HG03025 (cell line): ENCODE results near the gene EVA1C.
"Not testable (repeated sequence)": the region's sequence is repeated elsewhere in the genome, so short reads cannot be mapped to it uniquely, and the experiment has no call there.

Experiments
- ATAC-seq: cut with Tn5 transposase; IDR thresholded peaks from one replicate; pipeline ENCODE4 v1.9.1; 2021; ENCODE audit warnings: mild to moderate bottlenecking, moderate library complexity; ENCODE audit not compliant: unreplicated experiment, low FRiP score

EVA1C gene

DNA sequence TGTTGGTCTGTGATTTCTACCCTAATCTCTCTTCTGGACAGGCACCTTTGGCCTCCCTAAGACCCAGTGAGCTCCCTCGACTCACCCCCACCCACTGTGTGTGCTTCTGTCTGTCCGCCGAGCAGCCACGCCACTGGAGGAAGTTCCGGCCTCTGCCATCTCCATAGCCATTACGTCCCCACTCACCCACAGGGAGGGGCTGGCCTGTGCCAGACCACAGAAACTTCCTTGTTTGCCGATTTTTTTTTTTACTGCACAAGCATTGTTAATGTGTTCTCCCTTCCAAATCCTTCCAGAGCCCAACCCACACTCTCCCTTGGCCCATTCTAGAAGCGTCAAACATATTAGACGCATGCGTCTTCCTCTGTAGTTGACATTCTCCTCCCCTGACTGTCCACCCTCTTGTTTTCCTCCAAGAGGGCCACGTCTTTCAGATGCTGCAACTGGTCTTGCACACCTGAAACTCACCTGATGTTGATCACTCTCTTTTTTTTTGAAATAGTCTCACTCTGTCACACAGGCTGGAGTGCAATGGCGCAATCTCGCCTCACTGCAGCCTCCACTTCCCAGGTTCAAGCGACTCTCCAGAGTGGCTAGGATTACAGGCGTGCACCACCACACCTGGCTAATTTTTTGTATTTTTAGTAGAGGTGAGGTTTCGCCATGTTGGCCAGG is 72.3 kb downstream of the EVA1C start:
- ATAC-seq: no peak

DNA sequence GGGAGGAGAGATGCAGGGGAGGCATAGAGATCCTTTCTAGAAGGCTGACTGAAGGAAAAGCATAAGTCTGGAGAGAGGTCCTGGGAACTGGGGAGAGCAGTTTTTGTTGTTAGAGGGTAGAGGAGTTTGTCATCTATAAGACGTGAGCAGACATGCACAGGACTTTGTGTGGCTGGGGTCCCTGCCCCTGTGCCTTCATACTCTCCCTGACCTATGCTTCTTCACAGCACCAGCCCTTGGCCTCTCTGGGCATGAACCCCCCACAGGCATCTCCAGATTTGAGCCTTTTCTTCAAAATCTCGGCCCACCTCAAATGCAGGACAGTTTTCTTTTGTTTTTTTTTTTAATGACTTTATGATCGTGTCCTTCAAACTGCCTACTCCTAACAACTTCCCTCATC is 79.9 kb downstream of the EVA1C start:
- no peak for ATAC-seq

DNA sequence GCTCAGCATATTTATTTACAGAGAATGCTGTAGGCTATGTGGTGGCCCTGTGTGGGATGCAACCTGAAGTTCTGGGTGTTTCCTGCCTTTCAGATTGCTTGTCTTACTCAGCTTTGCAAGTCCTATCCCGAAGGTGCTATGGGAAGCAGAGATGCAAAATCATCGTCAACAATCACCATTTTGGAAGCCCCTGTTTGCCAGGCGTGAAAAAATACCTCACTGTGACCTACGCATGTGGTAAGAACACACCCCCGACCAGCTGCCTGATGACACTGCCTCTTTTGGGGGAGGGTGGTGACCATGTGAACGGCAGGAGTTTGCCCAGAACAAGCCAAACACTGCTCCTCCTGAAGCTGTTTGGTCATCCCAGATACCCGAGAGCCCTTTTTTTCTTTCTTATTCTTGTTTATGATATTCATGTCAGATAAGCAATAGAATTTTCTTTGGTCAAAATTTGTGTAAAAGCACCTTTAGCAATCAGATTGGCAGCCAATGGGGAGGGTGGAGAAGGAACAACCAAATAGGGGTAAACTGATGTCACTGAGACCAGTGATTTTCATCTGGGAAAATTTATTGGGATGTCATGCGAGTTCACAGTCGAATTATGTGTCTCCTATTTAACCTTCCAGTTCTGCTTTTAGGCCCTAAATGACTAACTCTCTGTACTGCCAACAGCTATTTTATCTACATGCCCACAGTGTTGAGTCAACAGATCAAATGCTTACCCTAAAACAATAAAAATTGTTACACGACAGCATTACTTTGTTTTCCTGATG is 82.6 kb downstream of the EVA1C start:
- no peak for ATAC-seq

DNA sequence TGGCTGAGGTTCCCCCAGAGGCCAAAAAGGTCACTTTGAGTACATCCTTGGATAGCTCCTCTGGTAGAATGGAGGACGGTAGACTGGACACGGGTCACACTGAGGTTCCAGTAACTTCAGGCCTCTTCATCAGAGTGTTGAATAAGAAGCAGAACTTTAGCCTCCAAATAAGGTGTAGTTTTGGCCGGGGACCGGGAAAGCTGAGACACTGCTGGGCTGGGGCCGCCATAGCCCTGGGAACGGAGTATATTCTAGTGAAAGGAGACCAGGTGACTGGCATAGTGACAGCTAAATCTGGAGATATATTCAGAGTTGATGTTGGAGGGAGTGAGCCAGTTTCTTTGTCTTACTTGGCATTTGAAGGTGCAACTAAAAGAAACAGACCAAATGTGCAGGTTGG is 84.1 kb downstream of the EVA1C start:
- no peak for ATAC-seq

DNA sequence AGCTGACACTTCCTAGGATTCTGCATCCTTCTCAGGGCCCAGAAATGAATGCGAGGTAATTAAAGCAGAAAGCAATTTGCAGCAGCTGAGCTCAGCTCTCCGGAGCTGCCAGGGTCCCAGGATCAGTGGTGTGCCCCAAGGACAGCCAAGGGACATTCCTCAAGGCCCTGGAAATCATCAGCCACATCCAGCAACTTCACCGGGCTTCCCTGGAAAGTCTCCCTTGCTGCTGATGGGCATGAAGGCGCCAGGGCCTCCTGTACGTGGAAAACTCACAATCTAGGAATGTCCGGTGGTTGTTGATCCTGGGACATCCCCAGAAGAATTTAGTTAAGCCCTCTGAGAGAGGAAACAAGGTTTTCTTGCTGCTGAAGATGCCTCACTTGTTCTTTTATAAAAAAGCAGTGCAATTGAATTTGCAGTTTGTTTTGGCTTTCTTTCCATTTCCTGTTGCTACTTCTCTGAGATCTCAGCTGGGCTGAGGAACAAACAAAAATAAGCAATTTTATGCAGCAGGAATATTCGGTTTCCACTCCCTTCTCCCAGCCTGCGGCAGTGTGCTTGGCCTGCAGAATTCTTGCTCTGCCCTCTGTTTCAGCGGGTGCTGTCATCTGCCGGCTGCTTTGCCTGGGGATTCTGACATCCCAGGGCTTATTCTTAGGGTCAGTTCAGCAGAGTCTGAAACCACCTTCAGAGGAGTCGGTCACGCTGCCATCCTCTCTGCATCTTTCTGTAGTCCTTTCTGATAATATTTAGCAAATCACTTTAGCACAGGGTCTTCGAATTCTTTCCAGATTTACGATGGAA is 86.9 kb downstream of the EVA1C start:
- no peak for ATAC-seq

DNA sequence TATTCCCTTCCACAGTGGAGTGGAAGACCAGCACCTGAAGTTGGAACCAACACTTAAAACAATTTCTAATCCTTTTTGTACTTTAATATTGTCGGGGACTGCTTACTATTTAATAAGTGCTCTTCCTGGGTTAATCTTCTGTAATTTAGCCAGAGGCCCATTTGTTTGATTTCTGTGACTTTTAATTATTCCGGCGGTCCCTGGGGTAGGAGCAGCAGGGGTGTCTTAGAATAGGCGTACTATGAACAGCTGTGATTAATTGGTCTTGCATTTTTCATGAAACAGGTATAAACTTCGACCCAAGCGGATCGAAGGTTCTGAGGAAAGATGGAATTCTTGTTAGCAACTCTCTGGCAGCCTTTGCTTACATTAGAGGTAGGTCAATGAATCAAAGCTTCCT is 91.1 kb downstream of the EVA1C start:
- not testable (repeated sequence) for ATAC-seq

DNA sequence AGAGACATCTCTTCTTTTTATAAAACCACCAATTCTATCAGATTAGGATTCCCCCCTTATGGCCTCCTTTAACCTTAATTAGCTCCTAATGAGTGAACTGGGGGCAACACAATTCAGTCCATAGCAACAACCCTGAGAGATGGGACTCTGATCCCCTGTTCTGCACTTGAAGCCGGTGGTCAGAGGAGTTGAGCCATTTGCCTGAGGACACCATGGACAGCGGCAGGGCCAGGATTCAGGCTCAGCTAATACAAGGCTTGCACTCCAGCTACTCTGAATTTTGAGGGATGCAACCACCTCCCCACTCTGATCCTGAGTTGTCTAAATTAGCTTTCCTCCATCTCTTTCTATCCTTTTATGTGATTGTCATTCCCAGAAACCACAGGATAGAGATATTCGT is 93.3 kb downstream of the EVA1C start:
- not testable (repeated sequence) for ATAC-seq

DNA sequence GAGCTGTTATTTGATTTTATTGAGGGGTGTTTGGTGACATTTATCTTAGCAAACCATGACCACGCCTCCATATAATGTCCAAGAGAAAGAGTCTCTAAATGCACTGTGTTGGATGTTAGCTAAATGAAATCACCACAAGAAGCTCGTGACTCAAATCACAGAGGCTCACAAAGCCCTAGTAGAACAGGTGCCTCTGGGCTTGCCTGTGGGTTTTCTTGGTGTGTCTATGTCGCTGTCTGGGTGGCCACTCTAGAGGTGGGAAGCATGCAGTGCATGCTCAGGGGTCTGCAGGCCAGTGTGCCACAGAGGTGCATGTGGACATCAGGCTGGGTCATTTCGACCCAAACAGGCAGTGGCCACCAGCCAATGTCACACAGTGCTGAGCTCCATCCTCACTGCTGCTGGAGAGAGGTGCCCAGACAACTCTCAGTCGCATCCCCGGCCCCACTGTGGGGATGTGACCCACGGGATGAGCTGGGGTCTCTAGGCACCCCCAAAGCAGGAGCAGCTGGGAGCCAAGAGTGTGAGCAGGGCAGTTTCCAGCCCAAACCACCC is 94.0 kb downstream of the EVA1C start:
- ATAC-seq: not testable (repeated sequence)

DNA sequence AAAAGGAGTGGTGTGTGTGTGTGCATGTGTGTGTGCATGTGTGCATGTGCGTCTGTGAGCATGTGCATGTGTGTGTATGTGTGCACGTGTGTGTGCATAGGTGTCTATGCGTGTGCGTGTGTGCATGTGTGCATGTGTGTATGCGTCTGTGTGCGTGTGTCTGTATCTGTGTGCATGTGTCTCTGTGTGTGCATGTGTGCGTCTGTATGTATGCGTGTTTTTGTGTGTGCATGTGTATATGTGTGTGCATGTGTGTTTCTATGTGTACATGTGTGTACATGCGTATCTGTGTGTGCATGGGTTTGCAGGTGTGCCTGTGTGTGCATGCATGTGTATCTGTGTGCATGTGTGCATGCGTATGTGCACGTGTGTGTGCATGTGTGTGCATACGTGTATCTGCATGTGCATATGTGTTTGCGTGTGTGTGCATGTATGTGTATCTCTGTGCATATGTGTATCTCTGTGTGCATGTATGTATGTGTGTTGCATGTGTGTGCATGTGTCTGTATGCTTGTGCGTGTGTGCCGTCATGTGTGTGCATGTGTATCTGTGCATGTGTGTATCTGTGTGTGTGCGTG is 94.9 kb downstream of the EVA1C start:
- no peak for ATAC-seq

DNA sequence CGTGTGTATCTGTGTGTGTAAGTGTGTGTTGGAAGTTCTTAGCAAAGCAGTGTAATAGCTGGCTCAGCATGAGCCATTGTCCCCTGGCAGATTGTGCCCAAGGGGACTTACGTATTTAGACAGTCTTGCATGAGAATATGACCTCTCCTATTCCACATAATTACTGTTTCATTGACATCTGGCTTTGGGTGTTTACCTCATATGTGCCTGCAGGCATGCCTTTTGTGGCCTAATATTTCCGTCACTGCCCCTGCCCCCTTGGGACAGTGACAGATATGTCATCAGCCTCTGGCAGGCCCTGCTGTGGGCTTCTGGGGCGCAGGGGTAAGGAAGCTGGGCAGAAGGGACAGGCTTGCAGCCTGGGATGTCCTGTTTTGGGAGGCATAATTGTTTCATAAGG is 95.5 kb downstream of the EVA1C start:
- not testable (repeated sequence) for ATAC-seq

DNA sequence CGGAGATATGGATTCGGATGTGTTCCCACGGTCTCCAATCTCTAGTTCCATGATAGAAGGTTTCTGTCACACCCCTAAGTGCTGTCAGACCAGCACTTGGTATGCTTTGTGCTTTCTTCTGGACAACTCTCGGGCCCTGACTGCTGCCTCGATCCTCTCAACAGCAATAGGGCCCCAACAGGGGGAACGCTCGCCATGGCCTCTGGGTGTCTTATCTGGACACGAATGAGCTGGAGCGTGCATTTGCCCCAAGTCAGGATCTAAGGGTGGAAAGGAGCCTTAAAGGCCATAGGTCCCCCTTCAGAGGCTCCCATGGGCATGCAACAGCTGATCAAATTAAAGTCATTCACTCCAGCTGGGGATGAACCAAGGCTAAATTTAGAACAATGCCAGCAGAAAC is 96.1 kb downstream of the EVA1C start:
- ATAC-seq: no peak

DNA sequence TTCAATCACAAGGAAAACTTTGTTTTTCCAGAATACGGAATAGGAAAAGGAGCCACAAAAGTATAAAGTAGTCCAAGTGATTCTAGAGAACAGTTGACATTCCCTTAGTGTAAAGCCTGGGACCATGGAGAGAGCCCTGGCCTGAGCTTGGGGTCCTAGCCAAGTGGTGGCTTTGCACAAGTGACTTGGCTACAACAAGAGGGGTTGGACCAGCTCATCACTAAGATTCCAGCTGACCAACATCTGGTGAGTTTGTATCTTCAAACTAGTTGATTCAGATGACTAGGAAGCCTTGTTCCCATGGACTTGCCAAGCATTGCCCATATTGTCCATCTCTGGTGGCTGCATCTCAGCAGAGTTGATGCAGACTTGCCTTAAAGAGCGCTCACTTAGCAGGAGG is 96.5 kb downstream of the EVA1C start:
- ATAC-seq: not testable (repeated sequence)

DNA sequence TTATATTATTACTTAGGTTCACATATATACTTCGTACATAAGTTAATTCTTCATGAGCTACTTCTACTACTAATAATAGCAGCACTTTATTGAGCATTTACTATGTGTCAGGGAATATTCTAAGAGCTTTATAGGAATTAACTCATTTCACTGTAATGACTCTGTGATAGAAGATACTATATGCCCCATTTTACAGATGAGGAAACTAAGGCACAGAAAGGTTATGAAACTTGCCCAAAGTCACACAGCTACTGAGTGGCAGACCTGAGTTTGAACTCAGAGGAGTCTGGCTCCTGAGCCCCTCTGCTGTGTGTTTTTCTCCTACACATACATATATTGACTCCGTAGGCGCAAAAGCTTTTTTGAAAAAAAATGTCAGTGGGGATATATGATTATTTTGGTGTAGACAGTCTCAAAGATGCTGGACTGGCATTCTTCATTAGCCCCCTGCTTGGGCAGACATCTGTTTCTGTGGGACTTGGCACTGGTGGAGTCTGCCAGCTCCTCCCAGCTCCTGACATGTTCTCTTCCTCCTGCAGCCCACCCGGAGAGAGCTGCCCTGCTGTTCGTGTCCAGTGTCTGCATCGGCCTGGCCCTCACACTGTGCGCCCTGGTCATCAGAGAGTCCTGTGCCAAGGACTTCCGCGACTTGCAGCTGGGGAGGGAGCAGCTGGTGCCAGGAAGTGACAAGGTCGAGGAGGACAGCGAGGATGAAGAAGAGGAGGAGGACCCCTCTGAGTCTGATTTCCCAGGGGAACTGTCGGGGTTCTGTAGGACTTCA is 102.0 kb downstream of the EVA1C start:
- ATAC-seq: no peak

DNA sequence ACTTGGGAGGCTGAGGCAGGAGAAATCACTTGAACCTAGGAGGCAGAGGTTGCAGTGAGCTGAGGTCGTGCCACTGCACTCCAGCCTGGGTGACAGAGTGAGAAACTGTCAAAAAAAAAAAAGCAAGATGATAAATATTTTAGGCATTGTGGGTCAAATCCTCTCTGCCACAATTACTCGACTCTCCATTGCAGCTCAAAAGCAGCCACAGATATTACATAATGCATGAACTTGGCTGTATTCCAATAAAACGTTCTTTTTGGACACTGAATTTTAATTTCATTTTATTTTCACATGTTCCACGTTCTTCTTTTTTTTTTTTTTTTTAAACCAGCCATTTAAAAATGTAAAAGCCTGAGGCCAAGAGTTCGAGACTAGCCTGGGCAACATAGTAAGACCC is 103.4 kb downstream of the EVA1C start:
- ATAC-seq: no peak

DNA sequence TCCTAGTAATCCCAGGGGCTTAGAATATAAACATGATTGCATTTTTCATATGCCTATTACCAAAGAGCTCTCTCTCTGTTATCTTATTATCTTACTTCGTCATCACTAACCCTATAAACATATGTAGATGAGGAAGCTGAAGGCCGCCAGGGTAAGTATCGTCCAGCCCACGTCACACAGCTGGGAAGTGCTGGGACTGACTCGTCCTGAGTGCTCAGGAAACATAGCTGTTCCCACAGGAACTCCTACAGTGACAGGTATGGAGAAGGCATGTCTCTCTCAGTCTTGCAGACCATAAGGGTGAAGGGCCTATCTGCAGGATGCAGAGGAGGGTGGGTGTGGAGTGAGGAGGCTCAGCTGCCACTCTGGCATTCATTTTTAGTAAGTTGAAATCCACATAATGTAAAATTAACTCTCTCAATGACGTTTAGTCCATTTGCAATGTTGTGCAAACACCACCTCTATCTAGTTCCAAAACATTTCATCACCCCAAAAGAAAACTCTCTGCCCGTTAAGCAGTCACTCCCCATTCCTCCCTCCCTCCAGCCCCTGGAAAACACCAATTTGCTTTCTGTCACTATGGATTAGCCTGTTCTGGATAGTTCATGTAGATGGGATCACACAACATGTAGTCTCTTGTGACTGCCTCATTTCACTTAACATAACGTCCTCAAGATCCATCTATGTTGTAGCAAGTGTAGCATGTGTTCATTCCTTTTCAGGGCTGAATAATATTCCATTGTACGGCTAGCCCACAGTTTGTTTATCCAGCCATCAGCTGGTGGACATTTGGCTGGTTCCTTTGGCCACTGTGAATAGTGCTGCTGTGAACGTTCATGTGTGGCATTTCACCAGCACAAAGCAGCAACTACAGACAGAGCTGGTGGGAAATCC is 104.5 kb downstream of the EVA1C start:
- no peak for ATAC-seq

DNA sequence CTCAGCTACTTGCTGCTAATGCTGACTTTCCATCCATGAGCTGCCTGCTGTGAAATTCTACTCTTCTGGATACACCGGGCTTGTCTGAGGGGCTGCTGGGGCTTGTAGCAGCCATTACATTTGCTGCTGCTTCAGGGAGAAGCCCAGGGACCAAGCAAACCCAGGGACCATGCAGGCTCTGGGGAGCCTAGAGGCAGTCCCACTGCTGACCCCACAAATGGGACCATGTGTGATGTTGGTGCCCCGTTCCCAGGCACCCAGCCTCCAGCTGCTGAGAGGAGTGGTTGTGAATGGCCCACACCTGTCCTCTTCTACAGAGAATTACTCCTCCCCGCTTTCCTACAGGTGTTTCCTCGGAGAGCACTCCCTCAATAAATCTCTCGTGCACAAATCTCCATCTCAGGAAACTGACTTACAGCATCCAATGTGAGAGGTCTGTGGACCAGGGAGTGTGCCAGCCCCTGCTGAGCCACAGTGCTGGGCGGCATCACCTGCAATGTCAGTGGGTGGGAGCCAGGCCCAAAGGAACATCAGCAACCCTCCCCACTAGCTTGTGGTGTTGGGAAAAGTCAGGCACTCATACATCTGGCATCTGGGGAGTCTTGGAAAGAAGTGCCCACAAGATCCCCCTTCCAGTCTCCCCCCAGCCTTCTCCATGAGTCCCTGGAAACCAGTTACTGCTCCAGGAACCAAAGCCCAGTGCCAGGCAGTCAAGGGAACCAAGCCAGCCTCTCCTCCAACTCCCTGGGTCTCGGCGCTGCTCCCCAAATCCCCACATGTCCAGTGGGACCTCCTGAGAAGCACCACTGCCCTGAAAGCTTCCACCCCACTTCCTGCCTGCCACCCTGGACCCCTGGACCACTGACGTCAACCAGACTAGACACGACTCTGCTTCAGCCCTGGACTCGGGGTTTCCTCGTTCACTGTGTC is 107.7 kb downstream of the EVA1C start:
- ATAC-seq: no peak

DNA sequence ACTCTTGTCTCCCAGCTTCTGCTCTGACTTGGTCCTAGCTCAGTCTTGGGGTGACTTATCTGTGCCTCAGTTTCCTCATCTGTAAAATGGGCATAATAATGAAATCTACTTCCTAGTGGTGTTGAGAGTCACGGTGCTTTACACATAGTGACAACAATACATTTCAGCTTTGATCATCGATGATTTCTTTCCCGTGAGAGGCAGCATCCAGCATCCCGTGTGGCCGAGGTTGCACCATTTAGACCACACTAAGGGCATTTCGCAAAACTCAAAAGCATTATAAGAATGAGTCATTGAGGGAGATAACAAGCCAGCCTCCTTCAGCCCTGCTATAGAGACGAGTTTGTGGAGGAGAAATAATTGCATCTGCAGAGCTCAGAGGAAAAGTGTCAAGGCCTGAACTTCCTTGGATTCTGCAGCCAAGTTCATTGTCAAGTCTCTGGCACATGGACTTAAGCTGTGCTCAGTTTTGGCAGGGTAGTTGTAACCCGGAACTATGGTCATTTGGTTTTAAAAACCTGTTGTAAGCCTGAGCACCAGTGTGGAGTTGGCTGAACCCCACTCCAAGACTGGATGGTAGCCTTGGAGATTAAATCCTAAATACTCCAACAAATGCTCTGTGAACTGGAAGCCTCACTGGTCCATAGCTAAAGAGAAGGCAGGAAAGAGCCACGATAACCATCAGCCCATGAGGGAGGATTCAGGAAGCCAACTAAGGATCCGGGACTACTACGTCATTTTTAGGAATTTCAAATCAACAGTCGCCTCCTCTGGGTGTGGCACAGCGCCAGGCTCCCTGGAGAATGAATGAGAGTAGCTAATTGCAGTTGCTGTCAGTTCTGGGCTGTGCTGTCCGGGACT is 108.6 kb downstream of the EVA1C start:
- no peak for ATAC-seq
